Measurements from ENCODE around the gene GRPR.
"Not testable (repeated sequence)": the region's sequence is repeated elsewhere in the genome, so short reads cannot be mapped to it uniquely, and the experiment has no call there.

GRPR gene

GRCh38 chrX:16138108-16138427 lies 14.7 kb downstream of the GRPR start:
- DNase-seq: no peak

- no peak for DNase-seq
Observed at GRCh38 chrX:16140448-16140847, 17.1 kb downstream of the GRPR start.

- no peak for DNase-seq
Observed at GRCh38 chrX:16140983-16141382, 17.6 kb downstream of the GRPR start.

- DNase-seq: no peak
Observed at GRCh38 chrX:16141422-16142245, 18.3 kb downstream of the GRPR start.

GRCh38 chrX:16142246-16142558 lies 18.8 kb downstream of the GRPR start:
- DNase-seq: no peak

GRCh38 chrX:16143968-16144367 lies 20.6 kb downstream of the GRPR start:
- DNase-seq: no peak

GRCh38 chrX:16144420-16144819 lies 21.1 kb downstream of the GRPR start:
- no peak for DNase-seq

- DNase-seq: not testable (repeated sequence)
Observed at GRCh38 chrX:16145093-16145492, 21.7 kb downstream of the GRPR start.

- DNase-seq: no peak
Observed at GRCh38 chrX:16145656-16146055, 22.3 kb downstream of the GRPR start.

GRCh38 chrX:16148896-16149295 lies 25.5 kb downstream of the GRPR start:
- no peak for DNase-seq

GRCh38 chrX:16155581-16156096 lies 32.3 kb downstream of the GRPR start:
- DNase-seq: no peak

- DNase-seq: no peak
Observed at GRCh38 chrX:16156692-16157331, 33.4 kb downstream of the GRPR start.

GRCh38 chrX:16160729-16161128 lies 37.4 kb downstream of the GRPR start:
- no peak for DNase-seq

- not testable (repeated sequence) for DNase-seq
Observed at GRCh38 chrX:16161173-16161572, 37.8 kb downstream of the GRPR start.

- DNase-seq: no peak
Observed at GRCh38 chrX:16162391-16162790, 39.0 kb downstream of the GRPR start.

- DNase-seq: no peak
Observed at GRCh38 chrX:16164748-16165147, 41.4 kb downstream of the GRPR start.

GRCh38 chrX:16167181-16167580 lies 43.8 kb downstream of the GRPR start, which contains the start of gene MAGEB17:
Gene MAGEB17 (plus strand): TSS chrX:16167481. CDS start chrX:16170383, 2,902 bp downstream.
- DNase-seq: no peak

- DNase-seq: no peak
Observed at GRCh38 chrX:16171039-16171438, 47.7 kb downstream of the GRPR start.

GRCh38 chrX:16171944-16172343 lies 48.6 kb downstream of the GRPR start:
- DNase-seq: no peak

GRCh38 chrX:16172391-16172790 lies 49.0 kb downstream of the GRPR start:
- DNase-seq: no peak

GRCh38 chrX:16175329-16176061 lies 52.1 kb downstream of the GRPR start:
- DNase-seq: no peak

GRCh38 chrX:16177260-16177659 lies 53.9 kb downstream of the GRPR start:
- DNase-seq: no peak

- DNase-seq: not testable (repeated sequence)
Observed at GRCh38 chrX:16183843-16184242, 60.5 kb downstream of the GRPR start.

GRCh38 chrX:16185725-16186136 lies 62.4 kb downstream of the GRPR start:
- DNase-seq: no peak
